Measurements from ENCODE around the gene HPX.

Gene HPX, protein sequence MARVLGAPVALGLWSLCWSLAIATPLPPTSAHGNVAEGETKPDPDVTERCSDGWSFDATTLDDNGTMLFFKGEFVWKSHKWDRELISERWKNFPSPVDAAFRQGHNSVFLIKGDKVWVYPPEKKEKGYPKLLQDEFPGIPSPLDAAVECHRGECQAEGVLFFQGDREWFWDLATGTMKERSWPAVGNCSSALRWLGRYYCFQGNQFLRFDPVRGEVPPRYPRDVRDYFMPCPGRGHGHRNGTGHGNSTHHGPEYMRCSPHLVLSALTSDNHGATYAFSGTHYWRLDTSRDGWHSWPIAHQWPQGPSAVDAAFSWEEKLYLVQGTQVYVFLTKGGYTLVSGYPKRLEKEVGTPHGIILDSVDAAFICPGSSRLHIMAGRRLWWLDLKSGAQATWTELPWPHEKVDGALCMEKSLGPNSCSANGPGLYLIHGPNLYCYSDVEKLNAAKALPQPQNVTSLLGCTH

DNA sequence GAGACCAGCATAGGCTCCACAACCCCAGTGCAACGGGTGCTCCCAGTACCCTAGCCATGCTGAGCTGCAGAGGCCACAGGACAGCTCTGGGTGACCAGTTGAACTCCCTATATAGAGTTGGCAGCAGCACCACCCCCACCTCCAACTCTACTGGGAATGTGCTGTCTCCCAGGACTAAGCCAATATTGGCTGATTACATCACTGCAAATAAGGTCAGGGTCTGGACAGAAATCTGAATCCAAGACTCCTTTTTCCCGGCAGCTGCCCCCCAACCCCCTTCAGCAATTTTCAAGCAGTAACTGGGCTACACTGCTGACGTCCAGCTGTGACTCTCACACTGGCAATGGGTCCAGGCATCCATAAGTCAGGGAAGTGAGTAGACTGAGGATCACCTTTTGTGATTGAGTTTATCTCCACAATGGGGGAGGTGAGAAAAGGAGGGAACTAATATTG is at the start of gene HPX:
TSS of gene HPX (minus strand) at position 82 of the 453 bp plus-strand sequence. CDS start at position 58, 24 bp downstream.
- no peak for TF ChIP-seq ZC3H10 (CRISPR knock-in tag; IDR thresholded peaks at IDR 0.05)
- no peak for TF ChIP-seq GLIS3 (CRISPR knock-in tag; IDR thresholded peaks at IDR 0.05)
- no peak for TF ChIP-seq ZNF70 (CRISPR knock-in tag; IDR thresholded peaks at IDR 0.05)
- TF ChIP-seq, protein P1, sequence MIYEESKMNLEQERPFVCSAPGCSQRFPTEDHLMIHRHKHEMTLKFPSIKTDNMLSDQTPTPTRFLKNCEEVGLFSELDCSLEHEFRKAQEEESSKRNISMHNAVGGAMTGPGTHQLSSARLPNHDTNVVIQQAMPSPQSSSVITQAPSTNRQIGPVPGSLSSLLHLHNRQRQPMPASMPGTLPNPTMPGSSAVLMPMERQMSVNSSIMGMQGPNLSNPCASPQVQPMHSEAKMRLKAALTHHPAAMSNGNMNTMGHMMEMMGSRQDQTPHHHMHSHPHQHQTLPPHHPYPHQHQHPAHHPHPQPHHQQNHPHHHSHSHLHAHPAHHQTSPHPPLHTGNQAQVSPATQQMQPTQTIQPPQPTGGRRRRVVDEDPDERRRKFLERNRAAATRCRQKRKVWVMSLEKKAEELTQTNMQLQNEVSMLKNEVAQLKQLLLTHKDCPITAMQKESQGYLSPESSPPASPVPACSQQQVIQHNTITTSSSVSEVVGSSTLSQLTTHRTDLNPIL (CRISPR knock-in tag; IDR thresholded peaks at IDR 0.05; ENCODE audit: low read depth), result no peak
- TF ChIP-seq, protein P2, sequence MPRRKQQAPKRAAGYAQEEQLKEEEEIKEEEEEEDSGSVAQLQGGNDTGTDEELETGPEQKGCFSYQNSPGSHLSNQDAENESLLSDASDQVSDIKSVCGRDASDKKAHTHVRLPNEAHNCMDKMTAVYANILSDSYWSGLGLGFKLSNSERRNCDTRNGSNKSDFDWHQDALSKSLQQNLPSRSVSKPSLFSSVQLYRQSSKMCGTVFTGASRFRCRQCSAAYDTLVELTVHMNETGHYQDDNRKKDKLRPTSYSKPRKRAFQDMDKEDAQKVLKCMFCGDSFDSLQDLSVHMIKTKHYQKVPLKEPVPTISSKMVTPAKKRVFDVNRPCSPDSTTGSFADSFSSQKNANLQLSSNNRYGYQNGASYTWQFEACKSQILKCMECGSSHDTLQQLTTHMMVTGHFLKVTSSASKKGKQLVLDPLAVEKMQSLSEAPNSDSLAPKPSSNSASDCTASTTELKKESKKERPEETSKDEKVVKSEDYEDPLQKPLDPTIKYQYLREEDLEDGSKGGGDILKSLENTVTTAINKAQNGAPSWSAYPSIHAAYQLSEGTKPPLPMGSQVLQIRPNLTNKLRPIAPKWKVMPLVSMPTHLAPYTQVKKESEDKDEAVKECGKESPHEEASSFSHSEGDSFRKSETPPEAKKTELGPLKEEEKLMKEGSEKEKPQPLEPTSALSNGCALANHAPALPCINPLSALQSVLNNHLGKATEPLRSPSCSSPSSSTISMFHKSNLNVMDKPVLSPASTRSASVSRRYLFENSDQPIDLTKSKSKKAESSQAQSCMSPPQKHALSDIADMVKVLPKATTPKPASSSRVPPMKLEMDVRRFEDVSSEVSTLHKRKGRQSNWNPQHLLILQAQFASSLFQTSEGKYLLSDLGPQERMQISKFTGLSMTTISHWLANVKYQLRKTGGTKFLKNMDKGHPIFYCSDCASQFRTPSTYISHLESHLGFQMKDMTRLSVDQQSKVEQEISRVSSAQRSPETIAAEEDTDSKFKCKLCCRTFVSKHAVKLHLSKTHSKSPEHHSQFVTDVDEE (CRISPR knock-in tag; IDR thresholded peaks at IDR 0.05), result no peak
- no peak for TF ChIP-seq ZFP3 (CRISPR knock-in tag; IDR thresholded peaks at IDR 0.05)
- no peak for ATAC-seq

DNA sequence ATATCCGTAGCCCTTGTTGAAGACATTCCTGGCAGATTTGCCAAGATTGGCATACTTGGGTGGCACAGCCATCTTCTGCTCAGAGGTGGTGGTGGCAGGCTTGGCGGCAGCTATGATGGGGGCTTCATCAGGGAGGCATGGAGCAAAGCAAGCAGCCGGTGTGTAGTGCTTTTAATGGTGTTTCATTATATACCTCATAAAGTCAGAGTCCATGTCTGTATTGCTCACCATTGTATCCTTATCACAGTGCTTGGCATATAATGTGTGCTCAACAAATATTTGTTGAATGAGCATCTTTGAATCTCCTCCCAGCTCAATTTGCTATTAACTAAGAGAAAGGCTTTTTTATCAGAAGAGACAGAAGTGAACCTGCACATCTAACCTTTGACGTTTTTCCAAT is 48.5 kb upstream of the HPX start:
- TF ChIP-seq, protein P1 (CRISPR knock-in tag; IDR thresholded peaks at IDR 0.05; ENCODE audit: low read depth), result no peak
- TF ChIP-seq, protein P3, sequence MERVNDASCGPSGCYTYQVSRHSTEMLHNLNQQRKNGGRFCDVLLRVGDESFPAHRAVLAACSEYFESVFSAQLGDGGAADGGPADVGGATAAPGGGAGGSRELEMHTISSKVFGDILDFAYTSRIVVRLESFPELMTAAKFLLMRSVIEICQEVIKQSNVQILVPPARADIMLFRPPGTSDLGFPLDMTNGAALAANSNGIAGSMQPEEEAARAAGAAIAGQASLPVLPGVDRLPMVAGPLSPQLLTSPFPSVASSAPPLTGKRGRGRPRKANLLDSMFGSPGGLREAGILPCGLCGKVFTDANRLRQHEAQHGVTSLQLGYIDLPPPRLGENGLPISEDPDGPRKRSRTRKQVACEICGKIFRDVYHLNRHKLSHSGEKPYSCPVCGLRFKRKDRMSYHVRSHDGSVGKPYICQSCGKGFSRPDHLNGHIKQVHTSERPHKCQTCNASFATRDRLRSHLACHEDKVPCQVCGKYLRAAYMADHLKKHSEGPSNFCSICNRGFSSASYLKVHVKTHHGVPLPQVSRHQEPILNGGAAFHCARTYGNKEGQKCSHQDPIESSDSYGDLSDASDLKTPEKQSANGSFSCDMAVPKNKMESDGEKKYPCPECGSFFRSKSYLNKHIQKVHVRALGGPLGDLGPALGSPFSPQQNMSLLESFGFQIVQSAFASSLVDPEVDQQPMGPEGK (CRISPR knock-in tag; IDR thresholded peaks at IDR 0.05; ENCODE audit: borderline replicate concordance), result no peak
- TF ChIP-seq, protein P2 (CRISPR knock-in tag; IDR thresholded peaks at IDR 0.05), result no peak
- no peak for TF ChIP-seq ZC3H10 (CRISPR knock-in tag; IDR thresholded peaks at IDR 0.05)
- TF ChIP-seq ARNTL (CRISPR knock-in tag; IDR thresholded peaks at IDR 0.05; ENCODE audit: borderline replicate concordance, low read depth), result no peak
- ATAC-seq, result no peak

DNA sequence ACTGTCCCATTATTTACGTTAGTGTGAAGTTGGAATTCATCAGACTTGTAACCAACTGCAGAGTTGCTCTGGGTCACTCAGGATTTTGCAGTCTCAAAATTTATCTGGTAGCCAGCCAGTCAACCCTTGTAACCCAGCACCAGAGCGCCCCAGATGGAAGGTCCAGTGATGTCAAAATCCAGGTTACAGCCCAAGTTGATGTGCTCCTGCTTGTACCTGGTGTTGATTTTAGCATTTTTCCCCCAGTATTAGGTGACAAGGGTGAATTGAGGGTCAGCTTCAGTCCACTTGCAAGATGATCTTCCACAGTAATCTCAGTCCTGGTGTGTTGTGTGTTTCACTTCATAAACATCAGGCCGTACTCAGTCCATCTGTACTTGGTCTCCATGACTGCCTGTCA is 48.0 kb upstream of the HPX start:
- TF ChIP-seq ZNF565 (CRISPR knock-in tag; conservative IDR thresholded peaks at IDR 0.05; ENCODE audit: low read depth) (no peak), ZFP30 (CRISPR knock-in tag; IDR thresholded peaks at IDR 0.05) (no peak), TCF4 (CRISPR knock-in tag; IDR thresholded peaks at IDR 0.05; ENCODE audit: borderline replicate concordance) (no peak), CSDC2 (CRISPR knock-in tag; IDR thresholded peaks at IDR 0.05) (no peak)
- ATAC-seq, result no peak

DNA sequence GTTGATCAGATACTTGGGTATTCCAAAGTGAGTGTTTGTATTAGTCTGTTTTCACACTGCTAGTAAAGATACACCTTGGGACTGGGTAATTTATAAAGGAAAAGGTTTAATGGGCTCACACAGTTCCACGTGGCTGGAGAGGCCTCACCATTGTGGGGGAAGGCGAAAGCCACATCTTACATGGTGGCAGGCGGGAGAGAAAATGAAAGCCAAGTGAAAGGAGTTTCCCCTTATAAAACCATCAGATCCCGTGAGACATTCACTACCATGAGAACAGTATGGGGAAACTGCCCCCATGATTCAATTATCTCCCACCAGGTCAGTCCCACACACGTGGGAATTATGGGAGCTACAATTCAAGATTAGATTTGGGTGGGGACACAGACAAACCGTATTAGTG is 47.6 kb upstream of the HPX start:
- ATAC-seq, result no peak
- no peak for TF ChIP-seq ISL1 (CRISPR knock-in tag; IDR thresholded peaks at IDR 0.05)
- TF ChIP-seq BACH2 (CRISPR knock-in tag; IDR thresholded peaks at IDR 0.05; ENCODE audit: borderline replicate concordance), result no peak
- TF ChIP-seq OSR1 (CRISPR knock-in tag; IDR thresholded peaks at IDR 0.05), result no peak
- no peak for TF ChIP-seq ZC3H10 (CRISPR knock-in tag; IDR thresholded peaks at IDR 0.05)
- TF ChIP-seq, protein P1 (CRISPR knock-in tag; IDR thresholded peaks at IDR 0.05; ENCODE audit: low read depth), result no peak
- TF ChIP-seq, protein P4, sequence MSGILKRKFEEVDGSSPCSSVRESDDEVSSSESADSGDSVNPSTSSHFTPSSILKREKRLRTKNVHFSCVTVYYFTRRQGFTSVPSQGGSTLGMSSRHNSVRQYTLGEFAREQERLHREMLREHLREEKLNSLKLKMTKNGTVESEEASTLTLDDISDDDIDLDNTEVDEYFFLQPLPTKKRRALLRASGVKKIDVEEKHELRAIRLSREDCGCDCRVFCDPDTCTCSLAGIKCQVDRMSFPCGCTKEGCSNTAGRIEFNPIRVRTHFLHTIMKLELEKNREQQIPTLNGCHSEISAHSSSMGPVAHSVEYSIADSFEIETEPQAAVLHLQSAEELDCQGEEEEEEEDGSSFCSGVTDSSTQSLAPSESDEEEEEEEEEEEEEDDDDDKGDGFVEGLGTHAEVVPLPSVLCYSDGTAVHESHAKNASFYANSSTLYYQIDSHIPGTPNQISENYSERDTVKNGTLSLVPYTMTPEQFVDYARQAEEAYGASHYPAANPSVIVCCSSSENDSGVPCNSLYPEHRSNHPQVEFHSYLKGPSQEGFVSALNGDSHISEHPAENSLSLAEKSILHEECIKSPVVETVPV (CRISPR knock-in tag; IDR thresholded peaks at IDR 0.05), result no peak
- TF ChIP-seq, protein P3 (CRISPR knock-in tag; IDR thresholded peaks at IDR 0.05; ENCODE audit: borderline replicate concordance), result no peak
- no peak for TF ChIP-seq ZFP3 (CRISPR knock-in tag; IDR thresholded peaks at IDR 0.05)
- TF ChIP-seq ZNF70 (CRISPR knock-in tag; IDR thresholded peaks at IDR 0.05), result no peak
- no peak for TF ChIP-seq RARB (CRISPR knock-in tag; IDR thresholded peaks at IDR 0.05)
- TF ChIP-seq ESRRG (CRISPR knock-in tag; IDR thresholded peaks at IDR 0.05), result no peak
- TF ChIP-seq ZFP30 (CRISPR knock-in tag; IDR thresholded peaks at IDR 0.05), result no peak
- no peak for TF ChIP-seq SNAI2 (CRISPR knock-in tag; IDR thresholded peaks at IDR 0.05)

All from SK-N-SH treated with all-trans-retinoic acid at 6 μM for 48 hours (cell line).